Esophagus squamous epithelium (tissue), 5 donors: Measurements from ENCODE around the gene FCRL1. TPM values are rescaled to one million over a fixed set of nuclear protein-coding genes. Genes with fewer than 3 reads are reported as not detected.

Experiments
- DNase-seq: peaks from one replicate; lab custom pipeline; 2025; lab: John Stamatoyannopoulos, UW
- H3K27ac ChIP-seq, 4 donors: fragments of 200-600 bp; sonication (generic); one replicate each; pipeline ENCODE4 v1.5.1; 2016 to 2019; ENCODE audit warnings: mild to moderate bottlenecking in 1 of 4
- H3K27me3 ChIP-seq, 4 donors: fragments of 200-600 bp; sonication (generic); 1 replicate in 3 of 4; 2 replicates in 1 of 4; pipeline versions ENCODE4 v1.5.1 to v1.6.0; 2017 to 2021; ENCODE audit warnings: antibody characterized with exemption in 1 of 4
- H3K36me3 ChIP-seq, 3 donors: fragments of 200-600 bp; sonication (generic); one replicate each; pipeline ENCODE4 v1.5.1; 2016 to 2019
- H3K4me1 ChIP-seq, 3 donors: fragments of 200-600 bp; sonication (generic); one replicate each; pipeline ENCODE4 v1.5.1; 2017 to 2019
- H3K4me3 ChIP-seq, 4 donors: fragments of 200-600 bp; sonication (generic); 1 replicate in 3 of 4; 2 replicates in 1 of 4; pipeline ENCODE4 v1.5.1; 2016 to 2019; ENCODE audit warnings: mild to moderate bottlenecking in 2 of 4, moderate library complexity in 1 of 4
- H3K9me3 ChIP-seq, 3 donors: fragments of 200-600 bp; sonication (generic); one replicate each; pipeline ENCODE4 v1.5.1; 2016 to 2019
- CTCF ChIP-seq, 6 experiments: fragments of 450-650 bp in 4 of 6; fragments of 200-600 bp in 2 of 6; sonication (generic) in 2 of 6; IDR thresholded peaks; one replicate each; pipeline ENCODE4 v1.5.1; 2016 to 2019; ENCODE audit warnings: antibody characterized with exemption in 6 of 6, mild to moderate bottlenecking in 4 of 6, moderate library complexity in 4 of 6
- POLR2A ChIP-seq, 4 donors: fragments of 450-650 bp; IDR thresholded peaks; one replicate each; pipeline ENCODE4 v1.6.1; 2017; ENCODE audit warnings: antibody characterized with exemption in 4 of 4, mild to moderate bottlenecking in 4 of 4, moderate library complexity in 3 of 4
- WGBS, 2 donors: methylation state at CpG; one replicate each; pipeline ENCODE4 v1.1.5; 2018; 5-methylcytosine and 5-hydroxymethylcytosine counted together
- intact Hi-C: fragments of 100-400 bp; cut with DNase I; formaldehyde crosslinking; loops from one replicate; pipeline ENCODE4 v1.15.0; 2022
- total RNA-seq, 4 donors: library from RNA; depleted of rRNA; stranded (reverse); fragments of >200 nt; gene quantifications; one replicate each; pipeline ENCODE4 v1.1.0, GENCODE V29; 2016
- donor health status: DM: yes; HTN: yes; CAD: no.

Gene FCRL1
- total RNA-seq, 4 donors from 2014 or later: not detected

- H3K4me1 ChIP-seq: no peaks in the 10 kb centered on the region
- TF ChIP-seq POLR2A (IDR thresholded peaks at IDR 0.05): no peak
- no peak for TF ChIP-seq CTCF (IDR thresholded peaks at IDR 0.05)
- H3K27me3 ChIP-seq: no peaks in the 10 kb centered on the region
- no peak overlapping the region for H3K27ac ChIP-seq
- no peak overlapping the region for H3K4me3 ChIP-seq
- intact Hi-C loops: no loop called here
- H3K9me3 ChIP-seq: no peaks in the 10 kb centered on the region
- no peaks in the 10 kb centered on the region for H3K36me3 ChIP-seq
- no peak for DNase-seq
Measured at GRCh38 chr1:157838966-157839365, 19.0 kb upstream of the FCRL1 start.

- WGBS, 2 donors: 63 to 82% methylated on average over 9 to 11 of the region's 12 CpGs
- no peak overlapping the region for H3K27ac ChIP-seq
- no peak for DNase-seq
- H3K4me1 ChIP-seq: no peaks in the 10 kb centered on the region
- no peak for TF ChIP-seq CTCF (IDR thresholded peaks at IDR 0.05)
- TF ChIP-seq POLR2A (IDR thresholded peaks at IDR 0.05): no peak
- no peaks in the 10 kb centered on the region for H3K9me3 ChIP-seq
- no peak overlapping the region for H3K4me3 ChIP-seq
- no peaks in the 10 kb centered on the region for H3K36me3 ChIP-seq
- H3K27me3 ChIP-seq: no peaks in the 10 kb centered on the region
- intact Hi-C loops: no loop called here
Measured at GRCh38 chr1:157834430-157834829, 14.5 kb upstream of the FCRL1 start.

GRCh38 chr1:157833145-157833544, 13.2 kb upstream of the FCRL1 start:
- Histone ChIP-seq H3K36me3 (no peaks in the 10 kb centered on the region), H3K4me1 (no peaks in the 10 kb centered on the region), H3K9me3 (no peaks in the 10 kb centered on the region), H3K4me3 (no peak overlapping the region), H3K27me3 (no peaks in the 10 kb centered on the region), H3K27ac (no peak overlapping the region)
- DNase-seq: no peak
- intact Hi-C loops: no loop called here
- 33 to 76% methylated on average over 1 to 6 of the region's 6 CpGs for WGBS, 2 donors
- TF ChIP-seq POLR2A (IDR thresholded peaks at IDR 0.05) (no peak), CTCF (IDR thresholded peaks at IDR 0.05) (no peak)

GRCh38 chr1:157831968-157832626, 12.2 kb upstream of the FCRL1 start:
- H3K9me3 ChIP-seq: no peaks in the 10 kb centered on the region
- intact Hi-C loops: no loop called here
- H3K27ac ChIP-seq: no peak overlapping the region
- no peak for DNase-seq
- H3K4me1 ChIP-seq: no peaks in the 10 kb centered on the region
- no peak overlapping the region for H3K4me3 ChIP-seq
- TF ChIP-seq POLR2A (IDR thresholded peaks at IDR 0.05): no peak
- TF ChIP-seq CTCF (IDR thresholded peaks at IDR 0.05): no peak
- 35 to 43% methylated on average over 4 of the region's 4 CpGs for WGBS, 2 donors
- H3K36me3 ChIP-seq: no peaks in the 10 kb centered on the region
- H3K27me3 ChIP-seq: no peaks in the 10 kb centered on the region

- WGBS, 2 donors: 64 to 80% methylated on average over 2 of the region's 2 CpGs
- no peak overlapping the region for H3K4me3 ChIP-seq
- no peaks in the 10 kb centered on the region for H3K27me3 ChIP-seq
- intact Hi-C loops: no loop called here
- DNase-seq: no peak
- H3K4me1 ChIP-seq: no peaks in the 10 kb centered on the region
- no peak overlapping the region for H3K27ac ChIP-seq
- H3K36me3 ChIP-seq: no peaks in the 10 kb centered on the region
- TF ChIP-seq POLR2A (IDR thresholded peaks at IDR 0.05) (no peak), CTCF (IDR thresholded peaks at IDR 0.05) (no peak)
- no peaks in the 10 kb centered on the region for H3K9me3 ChIP-seq
Measured at GRCh38 chr1:157830887-157831286, 11.0 kb upstream of the FCRL1 start.
